CD14-positive monocyte (primary cell): Measurements from ENCODE around the gene DCC. TPM values are rescaled to one million over a fixed set of nuclear protein-coding genes. Genes with fewer than 3 reads are reported as not detected.

ENCODE experiments used
- DNase-seq, 3 donors: peaks; one replicate each; pipeline ENCODE4 v3.0.0-alpha.2; 2011 to 2022
- H2AFZ ChIP-seq: 2 replicates; pipeline ENCODE4 v1.6.0; 2012; ENCODE audit warnings: mild to moderate bottlenecking, low read depth, low read length, inconsistent platforms; ENCODE audit not compliant: insufficient read depth, poor library complexity, severe bottlenecking
- H3K27ac ChIP-seq, 2 donors: 1 replicate in 1 of 2; 2 replicates in 1 of 2; pipeline ENCODE4 v1.5.1; 2012 to 2013; ENCODE audit warnings: low read length in 2 of 2, control low read depth in 1 of 2, inconsistent platforms in 1 of 2, low read depth in 1 of 2, mild to moderate bottlenecking in 1 of 2
- H3K27me3 ChIP-seq, 2 donors: one replicate each; pipeline versions ENCODE4 v1.6.0 to v1.6.1; 2011 to 2013; ENCODE audit warnings: low read length in 2 of 2; ENCODE audit not compliant: control insufficient read depth in 2 of 2, insufficient read depth in 2 of 2
- H3K36me3 ChIP-seq, 2 donors: replicated peaks in 1 of 2; 1 replicate in 1 of 2; 2 replicates in 1 of 2; pipeline versions ENCODE4 v1.5.1 to v1.6.1; 2012 to 2013; ENCODE audit warnings: low read length in 2 of 2, control low read depth in 1 of 2, inconsistent platforms in 1 of 2, mild to moderate bottlenecking in 1 of 2; ENCODE audit not compliant: insufficient read depth in 2 of 2, control insufficient read depth in 1 of 2
- H3K4me1 ChIP-seq, 2 donors: 1 replicate in 1 of 2; 2 replicates in 1 of 2; pipeline versions ENCODE4 v1.5.1 to v1.6.1; 2012 to 2013; ENCODE audit warnings: low read length in 2 of 2, control low read depth in 1 of 2, inconsistent platforms in 1 of 2, mild to moderate bottlenecking in 1 of 2, moderate library complexity in 1 of 2; ENCODE audit not compliant: insufficient read depth in 2 of 2, control insufficient read depth in 1 of 2
- H3K4me2 ChIP-seq: replicated peaks from 2 replicates; pipeline ENCODE3; 2012; ENCODE audit warnings: low read length, moderate library complexity, mild to moderate bottlenecking; ENCODE audit not compliant: poor library complexity, severe bottlenecking; ENCODE audit errors: extremely low read depth
- H3K4me3 ChIP-seq, 3 experiments: fragments of 200-600 bp in 1 of 3; sonication (generic) in 1 of 3; replicated peaks in 1 of 3; 1 replicate in 2 of 3; 2 replicates in 1 of 3; pipeline ENCODE4 v1.5.1; 2011 to 2013; ENCODE audit warnings: low read length in 3 of 3, mild to moderate bottlenecking in 3 of 3, control low read depth in 2 of 3, low read depth in 2 of 3, inconsistent platforms in 1 of 3, moderate library complexity in 1 of 3
- H3K79me2 ChIP-seq: 2 replicates; pipeline ENCODE4 v1.6.0; 2012; ENCODE audit warnings: mild to moderate bottlenecking, control low read depth, inconsistent platforms, low read length, moderate library complexity; ENCODE audit not compliant: insufficient read depth
- H3K9ac ChIP-seq: 2 replicates; pipeline ENCODE4 v1.6.0; 2017; ENCODE audit warnings: low read length, mild to moderate bottlenecking; ENCODE audit not compliant: insufficient read depth, poor library complexity, severe bottlenecking
- H3K9me3 ChIP-seq, 2 donors: replicated peaks in 1 of 2; 1 replicate in 1 of 2; 2 replicates in 1 of 2; pipeline versions ENCODE4 v1.5.1 to v1.6.1; 2012 to 2013; ENCODE audit warnings: low read length in 2 of 2, control low read depth in 1 of 2; ENCODE audit not compliant: control insufficient read depth in 1 of 2, insufficient read depth in 1 of 2
- H4K20me1 ChIP-seq: 2 replicates; pipeline ENCODE4 v1.6.0; 2012; ENCODE audit warnings: mild to moderate bottlenecking, low read length, control low read depth, moderate library complexity; ENCODE audit not compliant: insufficient read depth
- H3K27ac Mint-ChIP-seq, 7 donors: one replicate each; pipeline ENCODE4 v1.8.0; 2020; ENCODE audit warnings: mild to moderate bottlenecking in 7 of 7, mixed read lengths in 7 of 7, moderate library complexity in 6 of 7, inconsistent platforms in 2 of 7
- H3K27me3 Mint-ChIP-seq, 3 donors: one replicate each; pipeline ENCODE4 v1.8.0; 2021 to 2022; ENCODE audit warnings: low read depth in 3 of 3, mild to moderate bottlenecking in 3 of 3, mixed read lengths in 3 of 3, moderate library complexity in 3 of 3, inconsistent platforms in 1 of 3
- H3K36me3 Mint-ChIP-seq, 2 donors: one replicate each; pipeline ENCODE4 v1.8.0; 2020; ENCODE audit warnings: mixed read lengths in 2 of 2, inconsistent platforms in 1 of 2, mild to moderate bottlenecking in 1 of 2
- H3K4me1 Mint-ChIP-seq: one replicate; pipeline ENCODE4 v1.8.0; 2020; ENCODE audit warnings: mild to moderate bottlenecking, mixed read lengths
- H3K4me3 Mint-ChIP-seq, 2 donors: one replicate each; pipeline ENCODE4 v1.8.0; 2020; ENCODE audit warnings: mild to moderate bottlenecking in 2 of 2, mixed read lengths in 2 of 2, moderate library complexity in 1 of 2
- H3K9me3 Mint-ChIP-seq, 7 donors: one replicate each; pipeline ENCODE4 v1.8.0; 2020 to 2022; ENCODE audit warnings: mixed read lengths in 7 of 7, mild to moderate bottlenecking in 6 of 7, moderate library complexity in 6 of 7, inconsistent platforms in 2 of 7
- WGBS: methylation state at CpG from one replicate; pipeline ENCODE4 v1.1.5; 2013; ENCODE audit warnings: missing lambda C conversion rate; ENCODE audit not compliant: insufficient coverage; 5-methylcytosine and 5-hydroxymethylcytosine counted together
- intact Hi-C, 2 donors: fragments of 100-400 bp; cut with micrococcal nuclease; formaldehyde crosslinking; loops; one replicate each; pipeline versions ENCODE4 v1.15.0 to v1.15.1; 2023
- polyA plus RNA-seq, 3 donors: library from polyadenylated mRNA; depleted of rRNA in 1 of 3; unstranded in 2 of 3; stranded (reverse) in 1 of 3; fragments of 300-500 nt in 2 of 3; fragments of >200 nt in 1 of 3; fragmentation: Illumina TruSeq in 2 of 3; gene quantifications; 1 replicate in 2 of 3; 2 replicates in 1 of 3; pipeline ENCODE4 v1.2.3, GENCODE V29; 2012 to 2021
- TF ChIP-seq, protein P1 (sequence below): fragments of 200-600 bp; IDR thresholded peaks from one replicate; pipeline ENCODE4 v1.8.0; 2022; ENCODE audit warnings: antibody characterized with exemption, mild to moderate bottlenecking

Gene DCC
- polyA plus RNA-seq, 3 donors = not detected

DNA sequence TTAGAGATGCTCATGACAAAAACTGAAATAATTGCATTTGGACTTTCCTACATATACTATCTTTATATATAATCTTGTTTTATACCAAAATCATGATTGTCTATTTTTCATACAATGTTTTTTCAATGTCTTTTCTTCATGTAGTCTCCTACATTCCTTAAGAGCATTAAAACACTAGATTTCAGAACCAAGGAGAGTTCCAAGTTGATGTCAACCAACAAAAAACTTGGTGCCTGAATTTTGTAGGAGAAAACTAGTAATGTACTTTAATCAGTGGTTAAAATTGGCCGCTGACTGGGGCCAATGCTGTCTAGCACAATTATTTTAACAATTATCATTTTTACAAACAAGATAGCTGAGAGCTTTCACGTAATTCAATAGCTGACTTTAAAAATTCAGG, 678.8 kb downstream of the DCC start:
- intact Hi-C loops = no loop called here
- no peaks in the 10 kb centered on the region for H3K4me1 Mint-ChIP-seq
- H3K79me2 ChIP-seq = no peaks in the 10 kb centered on the region
- WGBS = no CpG with 5 or more reads among the region's 2 CpGs
- H3K4me3 Mint-ChIP-seq = no peak overlapping the region
- DNase-seq = no peak
- no peaks in the 10 kb centered on the region for H3K36me3 Mint-ChIP-seq
- no peak overlapping the region for H3K9ac ChIP-seq
- H3K27me3 ChIP-seq = no peaks in the 10 kb centered on the region
- no peaks in the 10 kb centered on the region for H3K4me1 ChIP-seq
- peaks cover 0 to 2% (median 0%) of the 10 kb centered on the region in 7 donors for H3K9me3 Mint-ChIP-seq
- no peaks in the 10 kb centered on the region for H3K27me3 Mint-ChIP-seq
- no peaks in the 10 kb centered on the region for H3K9me3 ChIP-seq
- no peak overlapping the region for H2AFZ ChIP-seq
- H3K27ac ChIP-seq = no peak overlapping the region
- no peak overlapping the region for H3K27ac Mint-ChIP-seq
- H3K4me2 ChIP-seq = no peak overlapping the region
- no peaks in the 10 kb centered on the region for H4K20me1 ChIP-seq
- TF ChIP-seq, protein P1, sequence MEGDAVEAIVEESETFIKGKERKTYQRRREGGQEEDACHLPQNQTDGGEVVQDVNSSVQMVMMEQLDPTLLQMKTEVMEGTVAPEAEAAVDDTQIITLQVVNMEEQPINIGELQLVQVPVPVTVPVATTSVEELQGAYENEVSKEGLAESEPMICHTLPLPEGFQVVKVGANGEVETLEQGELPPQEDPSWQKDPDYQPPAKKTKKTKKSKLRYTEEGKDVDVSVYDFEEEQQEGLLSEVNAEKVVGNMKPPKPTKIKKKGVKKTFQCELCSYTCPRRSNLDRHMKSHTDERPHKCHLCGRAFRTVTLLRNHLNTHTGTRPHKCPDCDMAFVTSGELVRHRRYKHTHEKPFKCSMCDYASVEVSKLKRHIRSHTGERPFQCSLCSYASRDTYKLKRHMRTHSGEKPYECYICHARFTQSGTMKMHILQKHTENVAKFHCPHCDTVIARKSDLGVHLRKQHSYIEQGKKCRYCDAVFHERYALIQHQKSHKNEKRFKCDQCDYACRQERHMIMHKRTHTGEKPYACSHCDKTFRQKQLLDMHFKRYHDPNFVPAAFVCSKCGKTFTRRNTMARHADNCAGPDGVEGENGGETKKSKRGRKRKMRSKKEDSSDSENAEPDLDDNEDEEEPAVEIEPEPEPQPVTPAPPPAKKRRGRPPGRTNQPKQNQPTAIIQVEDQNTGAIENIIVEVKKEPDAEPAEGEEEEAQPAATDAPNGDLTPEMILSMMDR = no peak
- H3K36me3 ChIP-seq = no peaks in the 10 kb centered on the region
- no peak overlapping the region for H3K4me3 ChIP-seq

DNA sequence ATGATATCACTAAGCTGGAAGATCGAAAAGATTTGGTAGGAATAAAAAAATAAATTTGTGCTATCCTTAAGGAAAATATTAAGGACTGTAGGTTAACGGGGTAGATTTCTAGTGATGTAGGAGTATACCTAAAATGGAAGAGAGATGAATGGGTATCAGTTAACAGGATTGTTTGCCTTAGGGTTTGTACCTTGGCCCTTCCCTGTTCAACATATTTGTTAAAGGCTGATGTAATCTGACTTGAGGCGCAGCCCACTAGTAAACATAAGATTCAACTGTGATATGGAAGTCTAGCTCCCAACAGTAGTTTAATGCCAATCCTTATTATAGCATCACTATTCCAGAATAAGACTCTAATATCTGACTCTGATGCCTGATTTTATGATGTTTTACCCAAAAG, 685.2 kb downstream of the DCC start:
- Mint-ChIP-seq H3K9me3 (no peaks in the 10 kb centered on the region), H3K4me1 (no peaks in the 10 kb centered on the region), H3K27ac (no peak overlapping the region), H3K36me3 (no peaks in the 10 kb centered on the region), H3K4me3 (no peak overlapping the region), H3K27me3 (no peaks in the 10 kb centered on the region)
- Histone ChIP-seq H3K9ac (no peak overlapping the region), H3K36me3 (no peaks in the 10 kb centered on the region), H3K27ac (no peak overlapping the region), H4K20me1 (no peaks in the 10 kb centered on the region), H3K4me1 (no peaks in the 10 kb centered on the region), H3K79me2 (no peaks in the 10 kb centered on the region), H2AFZ (no peak overlapping the region), H3K9me3 (no peaks in the 10 kb centered on the region), H3K27me3 (no peaks in the 10 kb centered on the region), H3K4me2 (no peak overlapping the region), H3K4me3 (no peak overlapping the region)
- no peak for DNase-seq
- WGBS = 93% methylated on average over 2 of the region's 3 CpGs
- intact Hi-C loops = no loop called here
- TF ChIP-seq, protein P1 = no peak
